ENCODE data around the gene LTBR. TPM values are rescaled to one million over a fixed set of nuclear protein-coding genes. Genes with fewer than 3 reads are reported as not detected.

LTBR gene
- total RNA-seq, 1 experiment from 2014 or later, result 128 TPM

DNA sequence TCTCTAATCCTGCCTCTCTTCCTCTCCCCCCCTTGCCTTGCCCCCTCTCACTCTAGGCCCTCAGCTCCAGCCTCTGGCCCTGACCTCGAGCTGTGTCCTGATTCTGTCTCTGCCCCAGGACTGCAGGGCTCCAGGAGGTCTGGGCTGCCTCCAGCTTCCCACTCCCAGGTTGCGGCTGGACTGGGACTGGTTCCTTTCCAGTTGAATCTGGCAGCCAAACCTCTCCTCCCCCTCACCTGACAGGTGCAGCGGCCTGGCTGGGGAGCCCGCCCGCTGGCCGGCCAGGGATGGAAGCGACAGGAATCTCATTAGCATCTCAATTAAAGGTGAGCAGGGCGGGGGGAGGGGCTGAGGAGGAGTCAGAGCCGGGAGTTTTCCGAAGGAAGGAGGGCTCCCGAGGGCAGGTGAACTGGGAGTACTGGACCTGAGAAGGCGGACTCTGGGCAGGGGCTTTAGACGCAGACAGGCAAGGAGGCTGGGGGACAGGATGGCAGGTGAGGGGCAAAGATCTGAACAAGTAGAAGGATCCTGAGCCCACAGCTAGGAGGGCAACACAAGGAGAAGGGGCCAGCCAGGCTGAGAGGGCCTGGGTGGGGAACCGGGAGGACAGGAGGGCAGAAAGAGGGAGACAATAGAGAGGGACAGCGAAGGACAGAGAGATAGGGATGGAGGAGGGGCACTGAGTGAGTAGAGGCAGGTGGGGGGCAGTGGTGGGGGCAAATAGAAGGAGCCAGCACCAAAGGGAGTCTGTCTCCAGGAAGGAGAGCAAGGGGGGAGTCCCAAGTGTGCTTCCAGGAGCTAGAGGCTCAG, 8.5 kb upstream of the LTBR start, which contains the start of gene SCNN1A:
Gene SCNN1A (minus strand): TSS at position 295 of the 810 bp plus-strand sequence. CDS start 780 bp downstream, outside the sequence.
- in situ Hi-C loops (cut with HindIII; ENCODE audit: low pct_unique_long_range_greater_than_20kb, low sequenced_read_pairs), result no loop called here
- no peak for DNase-seq (ENCODE audit: low read depth, low spot score)

- in situ Hi-C loops (cut with HindIII; ENCODE audit: low pct_unique_long_range_greater_than_20kb, low sequenced_read_pairs), result no loop called here
- peak; percentile 65 for DNase-seq (ENCODE audit: low read depth, low spot score)
Measured at GRCh38 chr12:6376079-6376869, 7.7 kb upstream of the LTBR start.

DNA sequence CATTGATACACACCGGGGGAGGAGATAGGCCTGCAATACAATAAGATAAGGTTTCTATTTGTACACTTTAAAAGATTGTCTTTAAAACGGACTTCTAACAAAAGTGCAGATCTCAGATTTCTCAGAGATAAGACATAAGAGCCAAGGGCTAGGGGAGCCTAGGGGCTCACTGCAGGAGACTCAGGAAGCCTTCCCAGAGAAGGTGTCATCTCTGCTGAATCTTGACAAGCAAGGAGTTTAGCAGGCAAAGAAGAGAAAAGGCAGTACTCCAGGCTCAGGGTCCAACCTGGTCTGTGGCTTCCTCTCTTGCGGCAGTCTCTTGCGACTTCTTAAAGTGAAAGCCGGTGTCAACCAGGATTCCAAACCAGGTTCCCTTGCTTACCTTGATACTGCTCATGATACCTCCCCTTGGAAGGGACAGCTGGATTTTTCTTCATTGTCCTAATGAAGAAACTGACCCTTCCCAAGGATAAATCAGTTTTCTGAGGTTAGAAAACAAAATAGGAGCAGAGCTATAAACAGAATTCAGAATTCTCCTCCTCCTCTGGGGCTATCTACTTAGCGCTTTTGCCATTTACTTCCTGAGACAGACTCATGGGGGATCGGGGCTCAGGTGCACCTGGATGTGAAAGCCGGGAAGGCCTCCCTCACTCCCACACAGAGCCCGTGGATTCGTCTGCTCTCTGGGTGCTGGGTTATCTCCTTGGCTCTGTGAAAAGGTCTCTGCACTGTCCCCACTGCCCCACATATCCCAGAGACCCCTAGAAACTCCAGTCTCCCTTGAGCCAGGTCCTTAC, 6.9 kb upstream of the LTBR start:
- DNase-seq (ENCODE audit: low read depth, low spot score), result no peak
- in situ Hi-C loops (cut with HindIII; ENCODE audit: low pct_unique_long_range_greater_than_20kb, low sequenced_read_pairs), result no loop called here

DNA sequence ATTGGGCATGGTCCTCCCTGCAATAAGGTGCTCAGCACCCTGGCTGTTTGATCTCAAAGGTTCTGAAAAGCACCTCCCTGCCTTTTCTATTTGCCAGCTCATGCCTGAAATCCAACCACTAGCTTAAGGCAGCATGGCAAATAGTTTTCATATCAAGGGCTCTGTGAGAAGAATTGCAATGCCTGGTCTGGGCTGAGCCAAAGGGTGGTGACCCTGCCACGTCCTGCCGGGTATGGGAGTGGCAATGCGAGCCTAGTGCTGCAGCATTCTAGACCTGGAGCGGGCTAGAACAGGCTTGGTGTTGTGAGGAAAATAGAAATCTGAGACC, 6.3 kb upstream of the LTBR start:
- in situ Hi-C loops (cut with HindIII; ENCODE audit: low pct_unique_long_range_greater_than_20kb, low sequenced_read_pairs), result no loop called here

GRCh38 chr12:6378709-6379472, 5.1 kb upstream of the LTBR start:
- DNase-seq (ENCODE audit: low read depth, low spot score), result no peak
- in situ Hi-C loops (cut with HindIII; ENCODE audit: low pct_unique_long_range_greater_than_20kb, low sequenced_read_pairs), result no loop called here

More for the DNA sequence above, 6.3 kb upstream of the LTBR start:
- no peak for DNase-seq (ENCODE audit: low read depth, low spot score)

- in situ Hi-C loops (cut with HindIII; ENCODE audit: low pct_unique_long_range_greater_than_20kb, low sequenced_read_pairs), result no loop called here
- DNase-seq (ENCODE audit: low read depth, low spot score), result no peak
Measured at GRCh38 chr12:6380141-6381121, 3.5 kb upstream of the LTBR start.

DNA sequence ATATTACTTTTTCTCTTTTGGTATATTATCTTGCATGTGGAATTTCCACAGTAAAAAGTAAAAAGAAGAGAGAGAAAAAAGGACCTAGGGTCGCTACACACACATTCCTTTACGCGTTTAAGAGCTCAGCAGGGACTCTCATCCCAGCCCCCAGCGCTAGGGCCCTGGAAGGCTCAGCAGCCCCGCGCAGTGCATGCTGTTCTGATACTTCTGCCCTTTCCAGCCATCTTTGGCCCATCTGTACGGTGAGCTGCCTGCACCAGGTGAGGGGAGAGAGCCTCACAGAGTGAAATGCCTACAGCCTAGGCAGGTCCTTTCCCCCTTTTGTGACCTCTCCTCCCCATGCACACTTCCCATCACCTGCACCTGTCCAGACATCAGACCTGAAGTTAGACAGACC, 1.6 kb upstream of the LTBR start:
- no peak for DNase-seq (ENCODE audit: low read depth, low spot score)
- in situ Hi-C loops (cut with HindIII; ENCODE audit: low pct_unique_long_range_greater_than_20kb, low sequenced_read_pairs), result no loop called here

GRCh38 chr12:6382982-6383381, 980 bp upstream of the LTBR start:
- in situ Hi-C loops (cut with HindIII; ENCODE audit: low pct_unique_long_range_greater_than_20kb, low sequenced_read_pairs), result no loop called here
- DNase-seq (ENCODE audit: low read depth, low spot score), result no peak

- in situ Hi-C loops (cut with HindIII; ENCODE audit: low pct_unique_long_range_greater_than_20kb, low sequenced_read_pairs), result no loop called here
- DNase-seq (ENCODE audit: low read depth, low spot score), result no peak
Measured at GRCh38 chr12:6384499-6385436, 806 bp downstream of the LTBR start.

DNA sequence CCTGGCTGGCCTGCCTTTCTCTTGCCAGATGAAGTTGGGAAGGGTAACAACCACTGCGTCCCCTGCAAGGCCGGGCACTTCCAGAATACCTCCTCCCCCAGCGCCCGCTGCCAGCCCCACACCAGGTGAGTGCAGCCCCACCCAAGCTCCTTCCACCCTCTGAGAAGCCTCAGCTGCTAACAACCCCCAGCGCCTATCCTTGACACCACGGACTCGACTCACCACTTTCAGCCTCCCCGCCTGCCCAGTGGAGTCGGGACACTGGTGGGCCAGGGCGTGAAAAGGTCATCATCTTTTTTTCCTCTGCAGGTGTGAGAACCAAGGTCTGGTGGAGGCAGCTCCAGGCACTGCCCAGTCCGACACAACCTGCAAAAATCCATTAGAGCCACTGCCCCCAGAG, 2.1 kb downstream of the LTBR start:
- in situ Hi-C loops (cut with HindIII; ENCODE audit: low pct_unique_long_range_greater_than_20kb, low sequenced_read_pairs), result no loop called here
- no peak for DNase-seq (ENCODE audit: low read depth, low spot score)

- in situ Hi-C loops (cut with HindIII; ENCODE audit: low pct_unique_long_range_greater_than_20kb, low sequenced_read_pairs), result no loop called here
- DNase-seq (ENCODE audit: low read depth, low spot score), result no peak
Measured at GRCh38 chr12:6386491-6386890, 2.5 kb downstream of the LTBR start.

DNA sequence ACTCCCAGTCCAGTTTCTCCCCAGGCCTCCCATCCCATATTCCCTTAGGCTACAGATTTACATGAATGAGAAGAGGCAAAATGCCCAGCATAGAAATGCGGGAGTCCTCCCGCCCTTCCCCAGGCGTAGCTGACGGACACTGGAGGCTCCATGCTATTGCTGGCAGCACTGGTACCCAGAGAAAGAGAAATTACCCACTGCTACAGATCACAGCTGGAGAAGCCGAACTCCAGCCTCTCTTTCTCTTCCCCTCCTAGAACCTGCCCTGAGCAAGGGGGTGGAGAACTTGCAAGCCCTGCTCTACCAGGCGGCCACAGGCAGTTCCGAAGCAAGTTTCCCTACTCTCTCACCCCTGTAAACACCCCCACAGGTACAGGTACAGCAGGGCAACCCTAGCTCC, 3.6 kb downstream of the LTBR start:
- in situ Hi-C loops (cut with HindIII; ENCODE audit: low pct_unique_long_range_greater_than_20kb, low sequenced_read_pairs), result no loop called here

GRCh38 chr12:6390084-6390799, 6.3 kb downstream of the LTBR start:
- DNase-seq (ENCODE audit: low read depth, low spot score), result no peak
- in situ Hi-C loops (cut with HindIII; ENCODE audit: low pct_unique_long_range_greater_than_20kb, low sequenced_read_pairs), result no loop called here

More for the DNA sequence above, 3.6 kb downstream of the LTBR start:
- DNase-seq (ENCODE audit: low read depth, low spot score), result no peak

DNA sequence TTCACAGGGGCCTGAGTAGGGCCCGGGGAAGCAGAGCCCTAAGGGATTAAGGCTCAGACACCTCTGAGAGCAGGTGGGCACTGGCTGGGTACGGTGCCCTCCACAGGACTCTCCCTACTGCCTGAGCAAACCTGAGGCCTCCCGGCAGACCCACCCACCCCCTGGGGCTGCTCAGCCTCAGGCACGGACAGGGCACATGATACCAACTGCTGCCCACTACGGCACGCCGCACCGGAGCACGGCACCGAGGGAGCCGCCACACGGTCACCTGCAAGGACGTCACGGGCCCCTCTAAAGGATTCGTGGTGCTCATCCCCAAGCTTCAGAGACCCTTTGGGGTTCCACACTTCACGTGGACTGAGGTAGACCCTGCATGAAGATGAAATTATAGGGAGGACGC, 7.1 kb downstream of the LTBR start:
- DNase-seq (ENCODE audit: low read depth, low spot score), result no peak
- in situ Hi-C loops (cut with HindIII; ENCODE audit: low pct_unique_long_range_greater_than_20kb, low sequenced_read_pairs), result no loop called here

- DNase-seq (ENCODE audit: low read depth, low spot score), result no peak
- in situ Hi-C loops (cut with HindIII; ENCODE audit: low pct_unique_long_range_greater_than_20kb, low sequenced_read_pairs), result no loop called here
Measured at GRCh38 chr12:6392504-6392903, 8.5 kb downstream of the LTBR start.

Measured in SK-MEL-5 (cell line).